Activated T-cell treated with anti-CD3 and anti-CD28 coated beads, Interleukin-2, amount 50 U/mL, for 48 hours (primary cell): Measurements from ENCODE around the gene SYT15B.
"Not testable (repeated sequence)": the region's sequence is repeated elsewhere in the genome, so short reads cannot be mapped to it uniquely, and the experiment has no call there.

Experiments used
- DNase-seq, 2 experiments: peaks; one replicate each; pipeline ENCODE4 v3.0.0-alpha.2; 2020

Gene SYT15B

DNA sequence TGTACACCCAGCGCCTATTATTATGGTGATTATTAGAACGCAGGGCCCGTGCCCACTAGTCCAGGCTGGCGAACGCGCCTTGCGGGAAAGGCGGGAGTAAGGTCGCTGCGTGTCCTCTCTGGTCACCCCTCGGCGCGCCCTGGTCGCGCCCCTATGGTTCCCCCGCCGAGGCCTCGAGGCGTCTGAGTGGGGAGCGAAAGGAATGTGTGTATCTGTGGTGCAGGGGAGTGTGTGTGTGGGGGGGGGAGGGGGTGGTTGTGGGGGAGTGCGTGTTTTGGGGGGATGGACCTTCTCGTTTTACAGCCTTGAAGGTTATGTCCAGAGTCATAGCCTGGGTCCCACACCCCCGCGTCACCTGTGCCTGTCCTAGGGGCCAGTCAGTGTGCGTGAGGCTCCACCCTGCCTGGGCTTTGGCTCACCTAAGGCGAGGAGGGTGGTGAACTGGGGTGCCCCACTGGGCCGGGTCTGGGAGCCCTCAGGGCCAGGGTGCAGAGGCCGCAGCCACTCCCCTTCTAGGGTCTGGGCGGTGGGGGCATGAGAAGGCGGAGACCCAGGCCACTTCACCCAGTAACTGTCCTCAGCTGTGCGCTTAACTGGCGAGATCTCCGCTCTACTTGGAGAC is at the start of gene SYT15B:
SYT15B (minus strand) TSS at position 39 of the 622 bp plus-strand sequence. CDS start 952 bp downstream, outside the sequence.
- not testable (repeated sequence) for DNase-seq

DNA sequence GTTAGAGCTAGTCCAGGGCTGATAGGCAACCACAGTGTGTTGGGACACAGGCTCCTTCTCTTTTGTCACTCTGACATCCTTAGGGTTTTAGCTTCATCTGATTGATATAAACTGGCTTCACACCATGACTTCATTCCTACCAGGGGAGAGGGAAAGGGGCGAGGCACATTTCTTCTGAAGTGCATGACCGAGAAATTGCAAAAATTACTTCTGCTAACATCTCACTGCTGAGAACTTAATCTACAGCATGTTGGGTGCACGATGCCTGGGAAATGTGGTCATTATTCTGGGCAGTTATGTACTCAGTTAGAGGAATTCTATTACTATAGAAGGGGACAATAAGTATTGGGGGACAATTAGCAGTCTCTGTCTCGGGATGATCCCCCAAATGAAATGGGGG is 16.2 kb upstream of the SYT15B start:
- not testable (repeated sequence) for DNase-seq

DNA sequence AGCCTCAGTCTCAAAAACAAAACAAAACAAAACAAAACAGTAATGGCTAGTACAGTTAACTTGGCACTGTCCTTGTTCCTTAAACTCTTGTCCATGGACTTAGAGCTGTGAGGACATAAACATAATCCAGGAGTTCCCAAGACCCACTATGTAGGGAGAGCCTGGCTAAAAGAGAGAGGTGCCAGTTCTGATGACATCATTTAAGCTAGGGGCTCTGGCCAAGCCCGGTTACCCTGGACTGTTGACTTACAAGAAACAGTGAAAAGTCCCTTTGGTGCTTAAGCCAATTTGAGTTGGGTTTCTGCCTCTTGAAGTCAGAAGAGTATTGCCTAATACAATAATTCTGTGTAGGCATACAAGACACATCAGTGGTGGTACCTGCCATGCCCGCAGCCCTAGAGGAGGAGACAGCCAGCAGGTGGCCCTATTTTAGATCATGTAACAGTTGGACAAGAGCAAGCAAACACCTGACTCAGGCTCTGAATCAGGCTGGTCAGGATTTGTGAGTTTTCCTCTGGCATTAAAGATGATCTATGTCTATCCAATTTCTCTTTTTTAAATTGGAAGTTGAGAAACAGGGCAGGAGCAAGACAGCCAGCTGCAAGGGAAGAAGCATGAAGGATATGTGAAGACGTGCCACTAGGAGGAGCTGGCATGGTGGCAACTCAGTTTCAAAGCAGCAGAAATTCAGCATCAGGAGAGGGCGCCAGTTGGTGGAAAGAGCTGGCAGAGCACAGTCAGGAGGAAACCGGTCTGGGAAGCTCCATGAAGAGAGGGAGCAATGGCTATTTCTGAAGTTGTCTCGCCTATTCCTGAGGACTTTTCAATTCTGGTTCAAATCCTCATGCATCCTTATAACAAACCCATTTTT is 12.2 kb upstream of the SYT15B start:
- peak in 1 of 2 experiments; percentile 28 for DNase-seq

DNA sequence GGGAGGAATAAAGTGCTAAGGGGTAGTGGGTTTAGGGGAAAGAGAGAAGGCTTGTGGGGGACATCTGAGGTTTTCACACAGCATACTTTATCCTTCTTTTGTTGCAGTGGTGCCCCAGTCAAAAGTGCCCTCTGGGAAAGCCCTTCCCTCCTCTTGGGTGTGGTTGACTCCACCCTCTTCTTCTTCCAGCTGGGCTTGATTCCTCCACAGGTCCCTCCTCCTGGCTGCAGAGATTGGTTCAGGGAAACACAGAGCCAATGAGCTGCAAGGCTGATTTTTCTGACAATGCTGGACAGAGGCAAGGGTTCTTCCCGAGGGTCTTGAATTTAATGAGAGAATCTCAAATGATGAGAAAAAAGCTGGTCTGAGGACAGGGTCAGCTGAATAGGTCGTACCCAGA is 7.4 kb upstream of the SYT15B start:
- not testable (repeated sequence) for DNase-seq

DNA sequence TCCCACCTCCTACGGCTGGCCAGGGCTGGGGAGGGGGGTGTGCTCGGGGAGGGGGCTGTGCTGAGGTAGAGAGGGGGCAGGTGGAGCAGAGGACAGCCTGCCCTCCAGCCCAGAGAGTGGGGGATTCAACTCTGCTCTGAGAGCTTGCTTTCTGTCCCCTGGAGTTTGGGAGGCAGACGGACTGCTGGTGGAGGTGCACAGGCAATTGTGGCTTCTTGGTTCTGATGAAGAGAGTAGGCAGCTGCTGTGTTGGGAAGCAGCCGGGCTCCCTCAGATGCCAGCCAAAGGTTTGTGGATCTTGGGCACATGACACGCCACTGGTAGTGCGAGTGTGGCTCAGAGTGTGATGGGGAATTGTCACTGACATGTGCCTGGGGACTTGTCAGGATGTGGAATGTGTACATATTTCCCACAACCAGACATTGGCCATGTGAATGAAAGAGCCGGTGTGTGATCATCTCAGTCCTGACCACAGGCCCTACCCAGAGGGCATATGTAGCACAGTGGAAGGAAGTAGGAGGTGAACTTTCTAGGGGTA is 5.3 kb upstream of the SYT15B start:
- not testable (repeated sequence) for DNase-seq

DNA sequence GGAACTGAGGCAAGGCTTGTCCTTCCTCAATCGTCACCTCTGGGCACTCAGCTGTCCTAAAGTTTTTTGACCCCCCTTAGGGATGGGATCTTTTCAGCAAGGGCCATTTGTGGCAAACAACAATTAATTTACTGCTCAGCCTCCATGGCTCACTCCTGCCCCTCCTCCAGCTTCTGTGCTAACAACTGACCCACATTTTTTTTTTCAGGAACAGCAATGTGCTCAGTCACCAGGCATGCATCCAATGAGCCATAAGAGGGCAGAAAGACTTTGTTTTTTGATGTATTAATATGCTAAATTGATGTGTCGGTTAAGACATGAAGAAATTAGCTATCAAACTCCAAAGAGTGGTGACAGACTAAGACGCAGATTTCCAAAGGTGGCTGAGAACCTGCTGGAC is 4.7 kb upstream of the SYT15B start:
- DNase-seq, result not testable (repeated sequence)

DNA sequence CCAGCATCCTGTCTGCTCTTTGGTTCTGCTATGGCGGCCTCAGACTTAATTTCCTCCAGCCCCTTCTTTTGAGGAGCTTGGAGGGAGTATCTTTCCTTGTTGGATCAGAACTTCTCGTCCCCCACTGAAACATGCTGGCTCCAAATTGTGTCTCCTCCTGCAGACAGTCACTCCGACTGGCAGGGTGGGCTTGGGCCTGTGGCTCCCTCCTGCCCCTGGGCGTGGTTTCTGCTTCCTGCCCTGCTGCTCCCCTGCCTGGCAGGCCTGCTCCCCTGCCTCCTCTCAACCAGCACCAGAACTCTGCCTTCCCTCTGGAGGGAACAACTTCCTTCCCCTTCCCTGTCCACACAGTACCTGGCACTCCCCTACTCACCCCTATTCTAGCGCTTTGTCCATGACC is 3.8 kb upstream of the SYT15B start:
- not testable (repeated sequence) for DNase-seq

DNA sequence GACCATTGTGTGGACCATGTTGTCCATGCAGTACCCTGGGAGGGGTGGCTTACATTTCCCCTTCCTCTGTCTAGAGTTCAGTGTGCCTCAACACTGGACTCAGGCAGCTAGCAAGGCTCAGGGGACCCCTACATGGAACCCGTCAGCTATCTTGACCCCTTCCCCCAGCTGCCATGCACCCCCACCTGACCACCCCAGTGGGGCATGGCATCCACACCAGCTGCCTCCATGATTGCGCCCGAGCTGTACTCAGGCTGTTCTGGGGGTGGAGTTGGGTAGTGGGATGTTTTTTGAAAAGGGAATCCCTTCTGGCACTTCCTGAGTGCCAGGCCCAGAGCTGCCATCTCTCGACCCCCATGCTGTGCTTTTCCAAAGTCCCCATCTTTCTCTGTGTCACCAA is 1.8 kb upstream of the SYT15B start:
- not testable (repeated sequence) for DNase-seq

DNA sequence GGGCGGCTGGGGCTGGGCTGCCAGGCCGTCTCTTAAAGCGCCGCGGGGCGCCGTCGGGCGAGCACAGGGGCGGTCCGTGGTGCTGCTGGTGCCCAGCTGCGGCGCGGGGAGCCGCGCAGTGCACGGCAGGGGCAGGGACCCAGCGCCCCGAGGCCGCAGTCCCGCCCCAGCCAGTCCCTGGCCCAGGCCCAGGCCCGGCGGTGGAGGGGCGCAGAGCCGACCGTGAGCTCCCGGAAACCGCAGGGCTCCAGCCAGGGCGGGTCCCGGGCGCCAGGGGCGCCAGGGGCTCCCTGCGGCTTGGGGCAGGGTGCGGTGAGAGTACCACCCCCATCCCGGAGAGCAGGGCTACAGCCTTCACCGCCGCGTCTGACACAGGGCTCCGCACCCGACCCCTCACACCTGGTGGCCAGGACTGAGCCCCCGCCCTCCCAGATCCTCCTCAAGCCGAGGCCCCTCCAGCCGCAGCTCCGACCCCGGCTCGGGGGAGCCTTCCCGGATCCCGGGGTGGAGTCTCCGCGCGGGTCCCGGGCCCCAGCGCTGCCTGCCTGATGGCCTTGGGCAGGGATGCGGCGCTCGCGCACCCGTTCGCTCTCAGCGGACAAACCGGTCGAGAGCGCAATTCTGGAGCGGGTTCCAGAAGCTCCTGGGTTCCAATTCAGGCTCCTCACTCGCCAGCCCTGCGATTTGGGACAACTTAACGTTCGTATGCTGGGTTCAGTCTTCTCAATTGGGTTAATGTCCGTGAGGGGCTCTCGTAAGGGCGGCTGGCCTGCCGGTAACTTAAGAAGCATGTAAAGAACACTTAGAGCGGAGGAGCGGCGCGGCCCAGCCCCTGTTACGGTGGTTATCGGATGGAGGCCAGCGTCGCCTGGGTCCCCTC is 478 bp downstream of the SYT15B start:
- not testable (repeated sequence) for DNase-seq

DNA sequence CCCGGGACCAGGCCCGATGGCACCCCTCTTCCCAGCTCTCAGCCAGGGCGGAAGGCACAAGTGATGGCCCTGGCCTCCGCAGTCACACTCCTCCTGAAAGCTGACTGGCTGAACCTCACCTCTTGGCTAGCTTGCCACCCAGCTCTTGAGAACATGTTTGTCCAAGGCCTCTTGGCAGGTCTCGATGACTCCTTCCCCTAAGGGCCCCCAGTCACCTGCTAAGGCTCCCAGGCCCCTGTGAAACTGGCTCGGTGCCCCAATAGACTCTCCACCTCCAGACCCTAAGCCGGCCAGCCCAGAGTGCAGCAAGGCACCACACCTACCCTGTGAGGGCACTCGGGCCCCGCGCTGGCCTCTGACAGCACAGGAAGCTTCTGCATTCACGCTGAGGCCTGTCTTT is 4.5 kb downstream of the SYT15B start:
- DNase-seq, result not testable (repeated sequence)

DNA sequence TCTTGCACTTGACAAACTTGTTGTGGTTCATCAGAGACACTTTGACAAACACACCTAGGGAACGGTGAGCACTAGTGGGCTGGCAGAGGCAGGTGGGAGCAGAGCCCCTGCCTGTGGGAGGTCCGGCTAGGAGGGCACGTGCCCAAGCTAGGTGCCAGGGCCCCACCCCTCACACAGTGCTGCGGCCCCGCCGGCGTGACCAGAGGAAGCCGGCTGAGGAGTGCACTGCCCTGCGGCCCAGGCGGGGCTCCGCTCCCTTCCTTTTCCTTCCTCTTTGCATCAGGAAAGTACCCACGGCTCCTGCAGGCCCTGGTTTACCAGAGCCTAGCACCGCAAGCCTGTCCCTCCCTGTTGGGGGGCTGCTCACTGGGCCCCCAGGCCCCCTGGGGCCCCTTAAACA is 7.2 kb downstream of the SYT15B start:
- DNase-seq, result not testable (repeated sequence)

DNA sequence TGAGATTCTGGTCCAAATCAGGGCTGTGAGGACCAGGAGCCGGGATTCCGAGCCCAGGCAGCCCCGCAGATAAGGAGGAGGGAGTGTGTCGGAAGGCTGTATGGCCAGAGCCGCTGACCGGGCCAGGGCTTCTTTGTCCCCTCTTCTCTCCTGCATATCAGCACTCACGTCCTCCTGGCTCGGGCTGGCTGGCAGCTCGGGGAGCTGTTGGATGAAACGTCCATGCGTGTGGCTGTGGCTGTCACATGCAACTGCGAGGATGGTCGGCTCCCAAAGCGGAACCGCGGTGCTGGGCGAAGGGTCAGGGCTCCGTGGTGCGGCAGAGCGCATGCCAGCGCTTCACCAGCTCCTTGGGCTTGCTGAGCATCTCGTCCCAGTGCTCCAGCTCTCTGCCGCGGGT is 9.5 kb downstream of the SYT15B start:
- not testable (repeated sequence) for DNase-seq

DNA sequence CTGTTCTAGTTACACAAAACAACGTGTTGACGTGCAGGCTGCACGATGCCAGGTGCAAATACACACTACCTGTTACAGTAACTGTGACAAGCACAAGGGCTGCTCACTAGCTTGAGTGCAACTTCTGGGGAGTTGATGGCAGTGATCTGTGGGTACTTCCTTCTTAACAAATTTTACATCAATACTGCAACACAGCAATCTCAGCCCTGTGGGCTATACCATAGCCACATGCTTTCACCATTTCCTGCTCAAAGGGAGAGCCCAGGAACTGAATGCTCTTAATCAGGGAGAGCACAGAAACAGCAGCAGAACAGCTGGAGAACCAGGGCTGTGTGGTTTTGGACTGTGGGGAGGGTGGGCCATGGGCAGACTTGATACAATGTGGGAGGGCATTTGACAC is 10.2 kb downstream of the SYT15B start:
- not testable (repeated sequence) for DNase-seq

DNA sequence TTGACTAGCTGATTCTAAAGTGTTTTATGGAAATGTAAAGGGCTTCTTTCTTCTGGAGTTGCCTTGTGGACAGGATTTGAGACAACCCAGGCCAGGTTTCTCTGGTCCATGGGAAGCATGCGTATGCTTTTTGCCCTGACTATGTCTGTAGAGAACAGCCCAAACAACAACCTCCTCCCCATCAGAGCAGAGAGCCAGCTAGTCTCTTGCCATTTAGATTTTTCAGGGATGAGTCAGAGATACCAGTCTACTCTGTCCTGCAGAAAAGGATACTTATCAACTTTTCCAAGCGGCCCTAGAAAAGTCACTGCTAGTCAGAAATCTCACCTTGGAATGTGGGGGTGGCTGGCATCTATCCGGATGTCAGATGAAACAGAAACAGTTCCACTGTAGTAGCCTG is 11.6 kb downstream of the SYT15B start:
- DNase-seq, result not testable (repeated sequence)

DNA sequence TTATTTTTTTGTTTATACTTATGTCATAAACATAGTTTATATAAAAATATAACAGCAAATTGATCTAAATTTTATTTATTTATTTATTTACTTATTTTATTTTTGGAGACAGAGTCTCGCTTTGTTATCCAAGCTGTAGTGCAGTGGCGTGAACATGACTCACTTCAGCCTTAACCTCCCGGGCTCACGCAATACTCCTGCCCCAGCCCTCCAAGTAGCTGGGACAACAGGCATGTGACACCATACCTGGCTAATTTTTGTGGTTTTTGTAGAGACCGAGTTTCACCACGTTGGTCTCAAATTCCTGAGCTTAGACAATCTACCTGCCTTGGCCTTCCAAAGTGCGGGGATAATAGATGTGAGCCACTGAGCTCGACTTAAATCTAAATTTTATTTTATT is 13.0 kb downstream of the SYT15B start:
- not testable (repeated sequence) for DNase-seq

DNA sequence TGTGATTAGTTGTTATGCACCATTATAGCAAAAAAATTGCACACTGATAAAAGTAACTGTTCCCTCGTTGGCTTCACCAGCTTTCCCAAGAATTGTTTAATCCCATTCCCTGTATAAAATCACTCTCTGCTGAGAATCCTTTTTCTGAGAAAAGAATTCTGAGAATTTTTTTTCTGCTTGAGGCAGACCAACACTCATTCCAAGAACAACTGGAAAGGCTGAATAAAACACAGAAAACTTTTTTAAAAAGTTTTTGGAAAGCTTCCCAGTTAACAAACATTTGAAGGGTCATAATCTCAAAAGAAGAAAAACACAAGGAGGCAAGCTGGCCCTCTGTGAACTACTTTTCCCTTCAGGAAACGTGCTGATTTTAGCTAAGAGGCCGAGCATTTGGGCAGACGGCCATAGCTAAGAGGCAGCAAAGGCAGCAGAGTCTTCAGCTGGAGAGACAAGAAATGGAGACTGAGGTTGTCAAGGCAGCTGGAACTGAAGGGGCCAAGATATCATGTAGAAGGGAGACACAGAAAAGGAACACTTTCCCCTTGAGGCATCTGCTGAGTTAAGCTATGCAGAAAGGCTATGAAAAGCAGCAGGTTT is 16.5 kb downstream of the SYT15B start:
- DNase-seq, result not testable (repeated sequence)

DNA sequence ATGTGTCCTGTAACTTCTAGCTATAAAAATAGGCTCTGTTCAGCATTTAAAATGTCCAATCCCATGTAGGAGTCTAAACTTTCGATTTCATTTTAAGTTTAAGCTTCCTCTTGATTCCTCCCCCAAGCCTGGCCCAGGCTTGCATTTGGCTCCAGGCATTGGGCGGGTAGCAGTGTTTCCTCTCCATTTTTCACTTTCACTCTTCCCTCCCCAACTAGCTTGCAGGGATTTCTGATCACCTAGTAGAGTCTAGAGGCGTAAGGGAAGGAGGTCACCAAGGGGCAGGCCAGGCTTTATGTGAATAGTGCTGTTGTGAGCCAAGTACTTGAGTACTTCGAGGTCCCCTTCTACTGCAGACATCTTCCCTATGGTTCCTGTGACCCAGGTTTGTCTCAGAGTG is 18.5 kb downstream of the SYT15B start:
- not testable (repeated sequence) for DNase-seq

DNA sequence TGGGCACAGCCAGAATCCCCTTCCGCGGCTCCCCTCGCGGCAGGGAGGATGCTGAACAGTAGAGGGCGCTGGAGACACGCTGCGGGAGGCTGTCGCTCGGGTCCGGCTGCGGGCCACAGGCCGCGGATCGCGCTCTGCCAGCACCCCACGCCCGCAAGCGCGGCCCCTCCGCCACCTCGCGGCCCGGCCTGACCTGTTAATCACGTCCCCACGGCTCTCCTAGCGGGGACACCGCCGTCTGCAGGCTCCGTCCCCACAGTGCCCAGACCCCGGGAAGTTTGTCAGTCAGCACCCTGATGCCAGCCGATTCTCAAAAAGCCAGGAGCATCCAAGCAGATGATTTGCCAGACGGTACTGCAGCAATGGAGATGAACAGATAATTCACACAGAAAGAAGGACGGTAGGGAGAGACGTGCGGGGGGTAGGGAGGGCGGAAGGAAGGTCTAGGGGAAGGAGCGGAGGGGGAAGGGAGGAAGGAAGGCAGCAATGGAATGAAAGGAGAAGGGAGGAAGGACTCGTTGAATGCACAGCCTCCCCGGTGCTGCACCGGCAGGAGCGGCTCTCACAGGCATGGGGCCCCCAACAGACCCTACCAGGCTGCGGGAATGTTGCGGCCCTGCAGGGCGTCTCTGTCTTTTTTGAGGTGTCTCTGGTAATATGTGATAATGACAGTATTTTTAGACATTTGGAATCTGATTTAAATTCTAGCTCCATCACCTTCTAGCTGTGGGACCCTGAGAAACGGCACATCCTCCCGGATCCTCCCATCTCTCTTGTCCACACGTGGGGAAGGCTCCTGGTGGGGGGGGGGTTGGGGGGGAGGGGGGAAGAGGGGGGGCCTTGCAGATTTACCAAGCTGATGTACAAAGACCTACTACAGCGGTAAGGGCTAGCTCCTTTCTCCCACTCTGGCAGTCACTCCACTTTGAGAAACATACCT is 19.5 kb downstream of the SYT15B start:
- DNase-seq, result peak; percentile 53 to 60

DNA sequence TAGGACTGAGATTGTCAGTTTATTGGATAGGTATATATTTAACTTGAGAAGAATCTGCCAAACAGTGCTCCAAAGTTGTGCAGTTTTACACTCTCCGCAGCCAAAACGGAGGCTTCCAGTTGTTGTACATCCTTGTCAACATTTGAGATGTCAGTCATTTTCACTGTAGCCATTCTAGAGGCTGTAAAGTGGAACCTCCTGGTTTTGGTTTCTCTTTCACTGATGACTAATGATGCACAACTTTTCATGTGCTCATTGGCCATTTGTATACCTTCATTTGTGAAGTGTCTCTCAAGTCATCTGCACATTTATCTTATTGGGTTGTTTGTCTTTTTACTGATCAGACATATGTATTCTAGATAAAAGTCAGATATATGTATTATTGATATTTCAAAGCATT is 22.5 kb downstream of the SYT15B start:
- DNase-seq, result not testable (repeated sequence)

DNA sequence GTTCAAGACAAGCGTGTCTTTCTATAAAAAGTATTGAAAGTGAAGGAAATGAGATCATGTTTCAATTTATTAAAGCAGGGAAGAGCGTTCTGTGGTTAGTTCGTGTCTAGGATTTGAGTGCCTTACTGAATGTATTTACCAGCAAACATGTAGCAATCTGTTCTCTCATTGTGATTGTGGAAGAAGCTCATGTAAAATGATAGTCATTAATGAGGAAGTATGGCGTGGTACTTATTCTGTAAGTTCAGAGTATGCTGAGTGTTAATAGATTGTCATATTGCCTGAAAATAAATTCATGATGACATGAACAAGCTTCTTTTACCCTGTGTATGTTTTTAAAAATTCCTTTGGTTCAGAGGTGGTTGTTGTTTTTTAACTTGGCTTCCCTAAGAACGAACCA is 32.5 kb downstream of the SYT15B start:
- not testable (repeated sequence) for DNase-seq

DNA sequence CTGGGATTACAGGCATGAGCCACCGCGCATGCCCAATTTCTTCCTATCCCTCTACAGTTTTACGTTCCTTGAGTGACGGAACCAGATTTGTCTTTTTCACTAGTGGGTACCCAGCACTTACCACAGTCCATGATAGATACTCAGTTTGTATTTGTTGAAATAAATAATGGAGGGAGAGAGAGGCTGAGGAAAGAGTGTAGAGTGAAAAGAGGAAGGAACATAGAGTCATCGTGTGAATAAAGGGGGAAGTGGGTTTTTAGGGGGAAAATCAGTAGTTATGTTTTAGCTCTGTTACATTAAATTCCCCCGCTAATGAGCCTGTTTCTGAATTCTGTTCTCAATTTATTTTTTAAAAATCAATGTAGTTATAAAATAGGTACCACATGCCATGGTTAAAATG is 37.7 kb downstream of the SYT15B start:
- not testable (repeated sequence) for DNase-seq
